ENCODE measurements around the gene RHBDD3. TPM values are rescaled to one million over a fixed set of nuclear protein-coding genes. Genes with fewer than 3 reads are reported as not detected.

RHBDD3 gene
- total RNA-seq, 4 donors from 2014 or later = 19.8 to 38.0 (median 28.6) TPM

DNA sequence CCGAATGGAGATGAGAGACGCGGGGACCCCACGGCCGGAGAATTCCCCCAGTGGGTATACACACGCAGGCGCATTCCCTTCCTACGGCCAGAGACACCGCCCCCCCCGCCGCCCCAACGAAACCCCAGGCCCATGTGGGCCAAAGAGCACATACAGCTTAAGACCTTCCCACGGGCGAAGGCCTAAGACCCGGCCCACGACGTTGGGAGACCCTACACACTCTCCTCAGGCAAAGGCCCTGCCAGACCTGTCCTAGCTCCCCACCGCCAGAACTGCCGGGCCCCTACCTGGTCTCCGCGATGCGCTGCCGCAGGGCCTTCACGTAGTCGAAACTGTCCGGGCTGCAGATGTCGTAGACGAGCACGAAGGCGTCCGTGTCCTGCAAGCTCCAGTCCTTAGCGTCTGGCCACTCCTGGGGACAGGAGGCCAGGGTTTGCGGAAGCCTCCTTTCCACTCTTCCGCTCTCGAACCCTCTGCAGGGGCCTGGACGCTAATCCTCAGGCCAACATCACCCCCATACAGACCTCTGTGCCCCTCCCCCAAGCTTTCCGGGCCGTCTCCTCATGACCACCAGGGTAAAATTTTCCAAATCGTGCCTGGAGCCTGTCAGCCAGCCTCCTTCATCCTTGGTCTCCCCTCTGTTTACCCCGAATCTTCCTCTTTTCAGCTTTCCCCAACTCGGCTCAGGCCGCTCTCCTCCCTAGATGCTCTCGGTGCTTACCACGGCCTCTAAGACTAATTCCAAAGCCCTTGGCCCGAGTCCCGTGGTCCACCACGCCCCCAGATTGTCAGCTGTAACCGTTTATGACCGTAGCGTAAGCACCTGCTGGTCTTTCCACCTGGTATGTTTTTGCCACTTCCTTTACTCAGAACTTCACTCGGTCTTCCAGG lies 46.0 kb upstream of the RHBDD3 start:
- in situ Hi-C loops (cut with MboI; ENCODE audit: low sequenced_read_pairs in 4 of 4) (no loop called here), intact Hi-C loops (cut with DNase I; ENCODE audit: low total_unique reads) (no loop called here)
- H3K27me3 ChIP-seq = peaks cover 17 to 28% (median 24%) of the 10 kb centered on the region in 3 donors
- no peaks in the 10 kb centered on the region for H3K9me3 ChIP-seq
- peaks cover 16 to 43% of the 10 kb centered on the region in 2 donors for H3K4me1 ChIP-seq
- no peak overlapping the region for H3K4me3 ChIP-seq
- ATAC-seq = no peak
- no peak for DNase-seq
- no peak overlapping the region for H3K27ac ChIP-seq
- no peaks in the 10 kb centered on the region for H3K36me3 ChIP-seq
- no peak for TF ChIP-seq POLR2A (IDR thresholded peaks at IDR 0.05)
- TF ChIP-seq, protein P1, sequence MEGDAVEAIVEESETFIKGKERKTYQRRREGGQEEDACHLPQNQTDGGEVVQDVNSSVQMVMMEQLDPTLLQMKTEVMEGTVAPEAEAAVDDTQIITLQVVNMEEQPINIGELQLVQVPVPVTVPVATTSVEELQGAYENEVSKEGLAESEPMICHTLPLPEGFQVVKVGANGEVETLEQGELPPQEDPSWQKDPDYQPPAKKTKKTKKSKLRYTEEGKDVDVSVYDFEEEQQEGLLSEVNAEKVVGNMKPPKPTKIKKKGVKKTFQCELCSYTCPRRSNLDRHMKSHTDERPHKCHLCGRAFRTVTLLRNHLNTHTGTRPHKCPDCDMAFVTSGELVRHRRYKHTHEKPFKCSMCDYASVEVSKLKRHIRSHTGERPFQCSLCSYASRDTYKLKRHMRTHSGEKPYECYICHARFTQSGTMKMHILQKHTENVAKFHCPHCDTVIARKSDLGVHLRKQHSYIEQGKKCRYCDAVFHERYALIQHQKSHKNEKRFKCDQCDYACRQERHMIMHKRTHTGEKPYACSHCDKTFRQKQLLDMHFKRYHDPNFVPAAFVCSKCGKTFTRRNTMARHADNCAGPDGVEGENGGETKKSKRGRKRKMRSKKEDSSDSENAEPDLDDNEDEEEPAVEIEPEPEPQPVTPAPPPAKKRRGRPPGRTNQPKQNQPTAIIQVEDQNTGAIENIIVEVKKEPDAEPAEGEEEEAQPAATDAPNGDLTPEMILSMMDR (IDR thresholded peaks at IDR 0.05 in 4 of 5, conservative IDR thresholded peaks at IDR 0.05 in 1 of 5) = no peak

DNA sequence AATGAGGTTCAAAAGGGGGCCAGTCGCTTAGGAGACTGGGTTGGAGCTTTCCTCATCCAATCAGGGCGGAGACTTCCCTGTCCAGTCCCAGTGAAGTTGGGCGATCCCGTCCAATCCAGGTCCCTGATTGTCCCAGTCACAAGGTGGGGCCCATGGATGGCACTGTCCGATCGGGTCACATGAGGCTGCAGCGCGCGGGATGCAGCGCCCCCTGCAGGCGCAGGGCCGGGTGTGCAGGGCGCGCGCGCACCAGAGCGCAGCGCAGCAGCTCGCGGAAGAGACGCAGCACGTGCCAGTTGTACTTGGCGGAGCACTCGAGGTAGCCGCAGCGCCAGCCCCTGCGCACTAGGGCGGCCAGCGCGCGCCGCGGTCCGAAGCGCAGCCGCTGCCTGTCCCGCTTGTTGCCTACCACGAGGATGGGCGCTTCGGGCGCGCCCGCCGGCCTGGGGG lies 45.4 kb upstream of the RHBDD3 start:
- Histone ChIP-seq H3K9me3 (no peaks in the 10 kb centered on the region), H3K27ac (no peak overlapping the region), H3K4me3 (no peak overlapping the region), H3K4me1 (peaks cover 23 to 50% of the 10 kb centered on the region in 2 donors), H3K27me3 (peaks cover 17 to 28% (median 24%) of the 10 kb centered on the region in 3 donors), H3K36me3 (no peaks in the 10 kb centered on the region)
- DNase-seq = peak in 1 of 2 donors; percentile 31
- peak in 1 of 2 donors; percentile 14 for ATAC-seq
- intact Hi-C loops (cut with DNase I; ENCODE audit: low total_unique reads) (no loop called here), in situ Hi-C loops (cut with MboI; ENCODE audit: low sequenced_read_pairs in 4 of 4) (no loop called here)
- no peak for TF ChIP-seq POLR2A (IDR thresholded peaks at IDR 0.05)
- TF ChIP-seq, protein P1 (IDR thresholded peaks at IDR 0.05 in 4 of 5, conservative IDR thresholded peaks at IDR 0.05 in 1 of 5) = peak in 4 of 5 experiments; percentile 49 to 83 (median 66)

DNA sequence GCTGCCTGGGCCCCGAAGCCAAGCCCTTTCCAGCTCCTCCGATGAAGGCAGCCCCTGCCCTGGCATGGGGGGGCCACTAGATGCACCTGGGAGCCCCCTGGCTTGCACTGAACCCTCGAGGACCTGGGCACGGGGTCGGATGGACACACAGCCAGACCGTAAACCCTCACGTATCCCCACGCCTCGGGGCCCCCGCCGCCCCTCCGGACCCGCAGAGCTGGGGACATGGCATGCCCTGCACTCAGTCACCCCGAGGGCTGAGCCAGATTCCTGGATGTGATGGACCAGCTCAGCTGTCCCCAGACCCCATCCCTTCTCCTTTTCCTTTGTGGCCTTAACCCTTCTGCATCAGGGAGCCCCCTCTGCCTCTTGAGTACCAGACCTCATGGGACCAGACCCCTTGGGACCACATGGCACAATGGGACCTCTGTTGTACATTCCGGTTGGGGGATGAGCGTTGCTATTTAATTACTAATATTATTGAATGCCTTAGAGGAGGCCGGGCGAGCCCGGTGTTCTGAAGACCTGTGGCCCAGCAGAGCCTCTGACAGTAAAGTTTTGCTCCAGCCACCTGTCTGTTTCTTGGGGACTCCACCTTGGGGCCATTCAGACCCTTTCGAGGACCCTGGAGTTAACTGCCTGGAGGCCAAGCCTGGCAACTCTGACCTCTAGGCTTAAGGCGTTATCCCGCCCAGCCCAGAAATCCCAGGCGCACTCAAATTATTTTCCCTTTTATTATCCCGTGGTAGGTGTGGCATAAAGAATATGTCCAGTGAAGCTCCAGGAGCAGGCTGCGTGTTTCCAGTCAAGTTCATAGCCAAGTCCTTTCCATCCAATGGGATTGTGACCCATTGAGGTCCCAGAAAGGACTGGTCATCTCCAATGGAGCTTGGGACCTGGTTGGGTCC lies 44.7 kb upstream of the RHBDD3 start:
- Histone ChIP-seq H3K27me3 (peaks cover 17 to 28% (median 24%) of the 10 kb centered on the region in 3 donors), H3K27ac (peak overlapping the region in 1 of 4 donors; percentile 59), H3K4me1 (peaks cover 30 to 57% of the 10 kb centered on the region in 2 donors), H3K4me3 (no peak overlapping the region), H3K9me3 (no peaks in the 10 kb centered on the region), H3K36me3 (no peaks in the 10 kb centered on the region)
- no peak for TF ChIP-seq POLR2A (IDR thresholded peaks at IDR 0.05)
- TF ChIP-seq, protein P1 (IDR thresholded peaks at IDR 0.05 in 4 of 5, conservative IDR thresholded peaks at IDR 0.05 in 1 of 5) = no peak
- in situ Hi-C loops (cut with MboI; ENCODE audit: low sequenced_read_pairs in 4 of 4) = no loop called here
- no peak for ATAC-seq
- intact Hi-C loops (cut with DNase I; ENCODE audit: low total_unique reads) = no loop called here
- peak in 1 of 2 donors; percentile 10 for DNase-seq

DNA sequence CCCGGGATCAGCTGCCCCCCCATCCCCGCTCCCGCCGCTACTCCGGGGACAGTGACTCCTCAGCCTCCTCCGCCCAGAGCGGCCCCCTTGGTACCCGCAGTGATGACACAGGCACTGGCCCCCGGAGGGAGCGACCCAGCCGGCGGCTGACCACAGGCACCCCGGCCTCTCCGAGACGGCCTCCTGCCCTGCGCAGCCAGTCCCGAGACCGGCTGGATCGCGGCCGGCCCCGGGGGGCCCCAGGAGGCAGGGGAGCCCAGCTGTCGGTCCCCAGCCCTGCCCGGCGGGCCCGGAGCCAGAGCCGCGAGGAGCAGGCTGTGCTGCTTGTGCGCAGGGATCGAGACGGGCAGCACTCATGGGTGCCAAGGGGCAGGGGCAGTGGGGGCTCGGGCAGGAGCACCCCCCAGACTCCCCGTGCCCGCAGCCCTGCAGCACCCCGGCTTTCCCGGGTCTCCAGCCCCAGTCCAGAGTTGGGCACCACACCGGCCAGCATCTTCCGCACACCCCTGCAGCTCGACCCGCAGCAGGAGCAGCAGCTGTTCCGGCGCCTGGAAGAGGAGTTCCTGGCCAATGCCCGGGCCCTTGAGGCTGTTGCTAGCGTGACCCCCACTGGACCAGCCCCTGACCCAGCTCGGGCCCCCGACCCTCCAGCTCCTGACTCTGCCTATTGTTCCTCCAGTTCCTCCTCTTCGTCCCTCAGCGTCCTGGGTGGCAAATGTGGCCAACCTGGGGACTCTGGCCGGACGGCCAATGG lies 43.9 kb upstream of the RHBDD3 start:
- Histone ChIP-seq H3K9me3 (no peaks in the 10 kb centered on the region), H3K27me3 (peaks cover 17 to 28% (median 24%) of the 10 kb centered on the region in 3 donors), H3K27ac (peak overlapping the region; percentile 59 to 80 (median 66)), H3K4me3 (peak overlapping the region; percentile 27 to 50 (median 36)), H3K4me1 (peaks cover 32 to 61% of the 10 kb centered on the region in 2 donors), H3K36me3 (no peaks in the 10 kb centered on the region)
- in situ Hi-C loops (cut with MboI; ENCODE audit: low sequenced_read_pairs in 4 of 4) (no loop called here), intact Hi-C loops (cut with DNase I; ENCODE audit: low total_unique reads) (no loop called here)
- no peak for ATAC-seq
- TF ChIP-seq POLR2A (IDR thresholded peaks at IDR 0.05) = no peak
- TF ChIP-seq, protein P1 (IDR thresholded peaks at IDR 0.05 in 4 of 5, conservative IDR thresholded peaks at IDR 0.05 in 1 of 5) = no peak
- DNase-seq = peak in 1 of 2 donors; percentile 19
